GM12874 (cell line): ENCODE data around the gene IP6K3.

Source experiments
- CTCF ChIP-seq: IDR thresholded peaks from 2 replicates; pipeline ENCODE4 v1.5.1; 2011; ENCODE audit warnings: low read depth, mild to moderate bottlenecking, control low read depth, low read length, moderate library complexity; ENCODE audit not compliant: insufficient read depth

IP6K3 gene

GRCh38 chr6:33675968-33676367 lies 70.7 kb downstream of the IP6K3 start:
- no peak for TF ChIP-seq CTCF

- TF ChIP-seq CTCF: no peak
Measured at GRCh38 chr6:33673851-33674250, 72.9 kb downstream of the IP6K3 start.

GRCh38 chr6:33672808-33673207 lies 73.9 kb downstream of the IP6K3 start:
- peak; percentile 28; the same call in 1 of the 2 replicates for TF ChIP-seq CTCF

GRCh38 chr6:33671744-33672072 lies 75.0 kb downstream of the IP6K3 start:
- TF ChIP-seq CTCF: no peak
